Karpas-422 (cell line): ENCODE data around the gene WDR86. TPM values are rescaled to one million over a fixed set of nuclear protein-coding genes. Genes with fewer than 3 reads are reported as not detected.

Experiments
- DNase-seq: peaks from one replicate; pipeline ENCODE4 v3.0.0-alpha.2; 2015
- H2AFZ ChIP-seq: fragments of 200-600 bp; sonication (generic); 2 replicates; pipeline ENCODE4 v1.6.1; 2014; ENCODE audit warnings: antibody characterized with exemption, low read length, mixed read lengths
- H3K27ac ChIP-seq: fragments of 200-600 bp; sonication (generic); 2 replicates; pipeline ENCODE4 v1.5.1; 2014; ENCODE audit warnings: mild to moderate bottlenecking, low read length, moderate library complexity
- H3K27me3 ChIP-seq: fragments of 200-600 bp; sonication (generic); 2 replicates; pipeline ENCODE4 v1.6.1; 2014; ENCODE audit warnings: low read length, mixed read lengths
- H3K36me3 ChIP-seq: fragments of 200-600 bp; sonication (generic); 2 replicates; pipeline ENCODE4 v1.6.1; 2014; ENCODE audit warnings: low read length, mixed read lengths; ENCODE audit not compliant: insufficient read depth
- H3K4me1 ChIP-seq: fragments of 200-600 bp; sonication (generic); 2 replicates; pipeline ENCODE4 v1.6.1; 2014; ENCODE audit warnings: mild to moderate bottlenecking, low read length, mixed read lengths
- H3K4me2 ChIP-seq: fragments of 200-600 bp; sonication (generic); 2 replicates; pipeline ENCODE4 v1.6.1; 2014; ENCODE audit warnings: low read length, low read depth, mild to moderate bottlenecking; ENCODE audit not compliant: poor library complexity, severe bottlenecking
- H3K4me3 ChIP-seq: fragments of 200-600 bp; sonication (generic); 2 replicates; pipeline ENCODE4 v1.5.1; 2014; ENCODE audit warnings: mild to moderate bottlenecking, antibody characterized with exemption, low read length, mixed read lengths
- H3K79me2 ChIP-seq: fragments of 200-600 bp; sonication (generic); 2 replicates; pipeline ENCODE4 v1.6.1; 2014; ENCODE audit warnings: mild to moderate bottlenecking, low read length, mixed read lengths
- H3K9ac ChIP-seq: fragments of 200-600 bp; sonication (generic); 2 replicates; pipeline ENCODE4 v1.6.0; 2014; ENCODE audit warnings: low read length
- H3K9me2 ChIP-seq: fragments of 200-600 bp; sonication (generic), shearing (Covaris generic); replicated peaks from 2 replicates; pipeline ENCODE4 v1.6.0; 2014; ENCODE audit warnings: mild to moderate bottlenecking, low read length, moderate library complexity; ENCODE audit not compliant: insufficient read depth
- H3K9me3 ChIP-seq: fragments of 300-700, 200-600 bp; sonication (generic); 2 replicates; pipeline ENCODE4 v1.6.1; 2014; ENCODE audit warnings: low read length, mixed read lengths
- H4K20me1 ChIP-seq: fragments of 200-600 bp; sonication (generic); 2 replicates; pipeline ENCODE4 v1.6.1; 2014; ENCODE audit warnings: mild to moderate bottlenecking, antibody characterized with exemption, low read length, low read depth; ENCODE audit not compliant: insufficient read depth
- total RNA-seq: library from RNA; depleted of rRNA; stranded (reverse); fragments of >200 nt; shearing (Covaris generic); gene quantifications from 2 replicates; pipeline ENCODE4 v1.2.3, GENCODE V29; 2014; ENCODE audit warnings: low replicate concordance

WDR86 gene
- total RNA-seq, 1 experiment from 2014 or later, result not detected

DNA sequence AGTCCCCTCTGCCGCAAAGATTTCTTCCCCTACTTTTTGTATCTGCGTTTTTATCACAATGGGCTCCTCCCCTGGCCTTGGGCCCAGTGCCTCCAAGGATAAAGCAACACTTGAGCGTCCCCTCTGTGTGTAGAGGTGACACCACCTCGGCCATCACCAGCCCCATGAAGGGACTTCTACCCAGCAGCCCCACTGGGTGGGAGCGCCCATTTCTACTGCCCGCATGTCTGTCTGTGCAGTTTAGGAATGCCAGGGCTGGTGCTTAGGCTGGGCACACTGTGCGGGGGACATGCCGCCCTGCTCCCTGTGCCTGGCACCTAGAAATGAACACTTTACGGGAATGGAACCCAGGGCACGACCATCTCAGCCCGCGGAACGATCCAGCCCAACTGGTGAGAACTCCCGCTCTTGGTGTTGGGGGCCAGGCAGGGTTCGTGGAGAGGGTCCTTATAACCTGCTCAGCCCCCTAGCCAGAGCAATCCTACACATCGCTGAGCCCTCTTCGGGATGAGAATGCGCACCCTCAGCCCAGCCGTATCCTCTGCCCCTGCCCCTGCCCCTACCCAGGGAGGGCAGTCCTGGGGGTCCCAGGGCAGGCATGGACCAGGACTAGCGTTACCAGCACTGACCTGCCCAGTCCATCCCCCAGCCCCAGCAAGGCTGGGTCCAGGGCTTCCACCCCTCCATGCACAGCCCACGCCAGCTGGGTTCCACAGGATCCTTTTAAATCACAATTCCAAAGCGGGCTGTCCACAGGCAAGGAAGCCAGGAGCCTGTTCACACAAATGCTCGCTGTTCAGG, 17.3 kb upstream of the WDR86 start:
- no peak overlapping the region for H2AFZ ChIP-seq
- no peak overlapping the region for H3K4me3 ChIP-seq
- no peaks in the 10 kb centered on the region for H3K4me1 ChIP-seq
- H3K4me2 ChIP-seq, result no peak overlapping the region
- no peaks in the 10 kb centered on the region for H3K27me3 ChIP-seq
- H4K20me1 ChIP-seq, result no peaks in the 10 kb centered on the region
- H3K9me2 ChIP-seq, result no peaks in the 10 kb centered on the region
- H3K9ac ChIP-seq, result no peak overlapping the region
- no peaks in the 10 kb centered on the region for H3K79me2 ChIP-seq
- no peak for DNase-seq
- no peaks in the 10 kb centered on the region for H3K36me3 ChIP-seq
- no peak overlapping the region for H3K27ac ChIP-seq
- no peaks in the 10 kb centered on the region for H3K9me3 ChIP-seq

- Histone ChIP-seq H3K4me2 (no peak overlapping the region), H3K4me3 (no peak overlapping the region), H3K9me2 (no peaks in the 10 kb centered on the region), H3K36me3 (no peaks in the 10 kb centered on the region), H2AFZ (no peak overlapping the region), H3K4me1 (no peaks in the 10 kb centered on the region), H3K27me3 (no peaks in the 10 kb centered on the region), H3K9me3 (no peaks in the 10 kb centered on the region), H3K9ac (no peak overlapping the region), H3K27ac (no peak overlapping the region), H4K20me1 (no peaks in the 10 kb centered on the region), H3K79me2 (no peaks in the 10 kb centered on the region)
- DNase-seq, result no peak
Observed at GRCh38 chr7:151426441-151426903, 16.6 kb upstream of the WDR86 start.

DNA sequence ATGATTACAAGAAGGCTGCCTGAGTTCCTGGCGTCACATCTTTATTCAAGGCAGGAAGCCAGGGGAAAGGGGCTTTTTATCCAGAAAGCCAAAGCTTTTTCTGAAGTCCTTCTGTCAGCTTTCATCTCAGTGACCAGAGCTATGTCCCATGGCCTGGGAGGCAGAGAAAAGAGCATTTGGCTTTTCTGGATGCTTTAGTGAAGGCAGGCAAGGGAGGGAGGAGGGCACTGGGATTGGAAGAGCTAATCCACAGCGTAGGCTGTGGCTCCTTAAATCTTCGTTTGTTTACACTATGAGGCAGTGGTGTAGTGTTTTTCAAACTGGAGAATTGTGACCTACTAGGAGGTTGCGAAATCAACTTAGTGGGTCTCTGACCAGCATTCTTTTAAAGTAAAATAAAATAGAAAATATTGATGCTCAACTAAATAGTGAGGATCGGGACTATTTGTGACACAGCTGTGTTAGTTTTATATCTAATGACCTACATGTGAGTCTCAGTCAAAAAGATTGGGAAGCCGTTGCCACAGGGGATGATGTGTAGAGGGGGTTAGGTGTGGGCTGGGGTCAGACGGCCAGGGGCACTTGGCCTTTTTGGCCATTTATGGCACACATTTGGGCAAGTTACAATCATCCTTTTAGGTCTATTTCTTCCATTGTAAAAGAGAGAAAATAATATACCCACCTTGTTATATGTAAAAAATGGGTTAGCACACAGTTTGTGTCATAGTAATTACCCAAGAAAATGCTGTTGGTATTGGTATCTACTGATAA, 16.0 kb upstream of the WDR86 start:
- no peaks in the 10 kb centered on the region for H3K36me3 ChIP-seq
- no peak overlapping the region for H3K4me3 ChIP-seq
- DNase-seq, result no peak
- H3K27ac ChIP-seq, result no peak overlapping the region
- no peak overlapping the region for H3K4me2 ChIP-seq
- no peaks in the 10 kb centered on the region for H3K79me2 ChIP-seq
- H3K4me1 ChIP-seq, result no peaks in the 10 kb centered on the region
- no peak overlapping the region for H3K9ac ChIP-seq
- no peaks in the 10 kb centered on the region for H3K9me3 ChIP-seq
- H2AFZ ChIP-seq, result no peak overlapping the region
- H3K27me3 ChIP-seq, result no peaks in the 10 kb centered on the region
- no peaks in the 10 kb centered on the region for H3K9me2 ChIP-seq
- H4K20me1 ChIP-seq, result no peaks in the 10 kb centered on the region

- no peak overlapping the region for H3K9ac ChIP-seq
- DNase-seq, result no peak
- no peaks in the 10 kb centered on the region for H3K79me2 ChIP-seq
- H3K4me2 ChIP-seq, result no peak overlapping the region
- H3K4me1 ChIP-seq, result no peaks in the 10 kb centered on the region
- H3K9me3 ChIP-seq, result no peaks in the 10 kb centered on the region; the same call in 1 of the 2 replicates
- H3K4me3 ChIP-seq, result no peak overlapping the region
- H3K9me2 ChIP-seq, result no peaks in the 10 kb centered on the region
- H3K27ac ChIP-seq, result no peak overlapping the region
- H2AFZ ChIP-seq, result no peak overlapping the region
- H4K20me1 ChIP-seq, result no peaks in the 10 kb centered on the region
- H3K27me3 ChIP-seq, result no peaks in the 10 kb centered on the region
- H3K36me3 ChIP-seq, result no peaks in the 10 kb centered on the region
Observed at GRCh38 chr7:151424799-151425198, 15.0 kb upstream of the WDR86 start.

DNA sequence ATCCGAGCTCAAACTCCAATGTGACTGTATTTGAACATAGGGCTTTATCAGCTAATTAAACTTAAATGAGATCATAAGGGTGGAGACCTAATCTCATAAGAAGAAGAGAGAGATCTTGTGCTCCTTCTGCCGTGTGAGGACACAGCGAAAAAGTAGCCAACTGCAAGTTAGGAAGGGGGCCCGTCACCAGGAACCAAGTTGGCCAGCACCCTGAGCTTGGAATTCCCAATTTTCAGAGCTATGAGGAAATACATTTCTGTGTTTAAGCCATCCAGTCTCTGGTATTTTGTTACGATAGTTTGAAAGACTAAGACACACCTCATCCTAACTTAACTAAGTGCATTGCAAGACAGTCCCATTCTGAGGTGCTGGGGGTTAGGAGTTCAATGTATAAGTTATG, 14.1 kb upstream of the WDR86 start:
- H3K4me1 ChIP-seq, result no peaks in the 10 kb centered on the region
- no peaks in the 10 kb centered on the region for H4K20me1 ChIP-seq
- H3K4me3 ChIP-seq, result no peak overlapping the region
- DNase-seq, result no peak
- H3K27ac ChIP-seq, result no peak overlapping the region
- no peak overlapping the region for H2AFZ ChIP-seq
- H3K9me2 ChIP-seq, result no peaks in the 10 kb centered on the region
- no peaks in the 10 kb centered on the region for H3K36me3 ChIP-seq
- no peak overlapping the region for H3K9ac ChIP-seq
- H3K9me3 ChIP-seq, result no peaks in the 10 kb centered on the region; the same call in 1 of the 2 replicates
- no peak overlapping the region for H3K4me2 ChIP-seq
- no peaks in the 10 kb centered on the region for H3K79me2 ChIP-seq
- H3K27me3 ChIP-seq, result no peaks in the 10 kb centered on the region

DNA sequence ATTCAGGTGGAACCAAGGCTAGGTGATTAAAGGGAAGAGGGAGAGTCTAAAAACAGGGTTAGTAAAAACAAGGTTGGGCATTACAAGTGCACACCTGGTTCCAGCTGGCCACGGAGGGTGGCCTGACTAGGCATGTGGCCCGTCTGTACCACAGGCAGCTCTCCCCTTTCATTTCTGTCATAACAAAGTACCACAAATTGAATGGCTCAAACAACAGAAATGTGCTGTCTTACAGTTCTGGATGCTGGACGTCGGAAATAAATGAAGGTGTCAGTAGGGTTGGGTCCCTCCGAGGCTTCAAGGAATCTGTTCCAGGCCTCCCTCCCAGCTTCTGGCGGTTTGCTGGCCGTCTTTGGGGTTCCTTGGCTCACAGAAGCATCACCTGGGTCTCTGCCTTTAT, 13.4 kb upstream of the WDR86 start:
- H3K9me2 ChIP-seq, result no peaks in the 10 kb centered on the region
- no peak overlapping the region for H2AFZ ChIP-seq
- no peaks in the 10 kb centered on the region; the same call in 1 of the 2 replicates for H3K9me3 ChIP-seq
- H3K4me2 ChIP-seq, result no peak overlapping the region
- H3K9ac ChIP-seq, result no peak overlapping the region
- H3K4me1 ChIP-seq, result no peaks in the 10 kb centered on the region
- H3K79me2 ChIP-seq, result no peaks in the 10 kb centered on the region
- DNase-seq, result no peak
- no peaks in the 10 kb centered on the region for H3K27me3 ChIP-seq
- H3K36me3 ChIP-seq, result no peaks in the 10 kb centered on the region
- no peaks in the 10 kb centered on the region for H4K20me1 ChIP-seq
- no peak overlapping the region for H3K4me3 ChIP-seq
- no peak overlapping the region for H3K27ac ChIP-seq

DNA sequence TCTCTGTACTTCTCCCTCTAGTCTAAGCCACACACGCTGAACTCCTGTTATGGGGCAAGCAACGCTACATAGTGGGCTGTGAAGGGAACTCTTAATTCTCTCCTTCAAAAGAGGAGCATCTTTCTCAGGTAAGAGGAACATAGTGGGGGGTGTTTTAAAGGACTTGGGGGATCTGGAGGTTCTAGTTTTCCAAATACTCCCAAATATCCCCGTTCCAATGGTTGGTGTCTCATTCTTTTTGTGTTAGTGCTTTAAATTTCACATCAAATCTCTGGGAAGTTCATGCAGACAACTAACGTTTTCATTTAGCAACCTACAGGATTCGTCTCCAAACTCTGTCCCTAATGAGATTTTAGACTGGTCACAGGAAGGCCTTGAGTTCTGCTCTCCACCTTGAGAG, 12.4 kb upstream of the WDR86 start:
- no peak overlapping the region for H3K4me3 ChIP-seq
- H3K27me3 ChIP-seq, result no peaks in the 10 kb centered on the region
- no peaks in the 10 kb centered on the region for H3K4me1 ChIP-seq
- no peak overlapping the region for H3K4me2 ChIP-seq
- no peak overlapping the region for H3K27ac ChIP-seq
- DNase-seq, result no peak
- no peak overlapping the region for H3K9ac ChIP-seq
- H3K9me3 ChIP-seq, result no peaks in the 10 kb centered on the region; the same call in 1 of the 2 replicates
- H3K9me2 ChIP-seq, result no peaks in the 10 kb centered on the region
- no peaks in the 10 kb centered on the region for H4K20me1 ChIP-seq
- H3K79me2 ChIP-seq, result no peaks in the 10 kb centered on the region
- H3K36me3 ChIP-seq, result no peaks in the 10 kb centered on the region
- H2AFZ ChIP-seq, result no peak overlapping the region

DNA sequence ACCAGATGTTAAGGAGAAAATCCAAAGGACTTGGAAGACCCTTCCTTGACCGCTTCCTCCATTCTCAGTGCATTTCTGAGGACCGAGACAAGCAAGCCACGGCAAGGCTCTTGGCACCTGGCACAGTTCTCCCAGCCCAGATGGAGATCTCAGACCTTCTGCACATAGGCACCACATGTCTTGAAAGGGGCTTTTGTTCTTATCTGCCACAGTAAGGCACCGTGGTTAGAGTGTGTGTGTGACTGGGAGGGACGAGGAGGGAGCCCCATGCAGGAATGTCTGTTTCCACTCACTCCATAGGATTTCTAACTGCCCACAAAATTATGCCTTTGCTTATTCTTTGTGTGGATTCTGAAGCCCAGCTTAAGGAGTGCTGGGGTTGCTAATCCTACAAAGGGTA, 10.3 kb upstream of the WDR86 start:
- no peaks in the 10 kb centered on the region for H3K4me1 ChIP-seq
- H3K36me3 ChIP-seq, result no peaks in the 10 kb centered on the region
- H3K27ac ChIP-seq, result no peak overlapping the region
- no peaks in the 10 kb centered on the region for H3K9me2 ChIP-seq
- no peaks in the 10 kb centered on the region for H4K20me1 ChIP-seq
- no peak overlapping the region for H3K4me3 ChIP-seq
- H3K9ac ChIP-seq, result no peak overlapping the region
- H3K79me2 ChIP-seq, result no peaks in the 10 kb centered on the region
- H3K9me3 ChIP-seq, result no peaks in the 10 kb centered on the region; the same call in 1 of the 2 replicates
- H3K27me3 ChIP-seq, result no peaks in the 10 kb centered on the region
- DNase-seq, result no peak
- H3K4me2 ChIP-seq, result no peak overlapping the region
- H2AFZ ChIP-seq, result no peak overlapping the region
